CD4-positive, alpha-beta T cell (primary cell): ENCODE data around the gene FCMR. TPM values are rescaled to one million over a fixed set of nuclear protein-coding genes. Genes with fewer than 3 reads are reported as not detected.

Experiments
- ATAC-seq: fragments of 200-7000 bp; cut with Tn5 transposase; one replicate; pipeline ENCODE4 v1.10.0; 2022; ENCODE audit warnings: mild to moderate bottlenecking; ENCODE audit not compliant: poor library complexity
- CTCF ChIA-PET: fragments of 350-600 bp; sonication (Branson Sonifier 250); formaldehyde crosslinking; loops from one replicate; lab custom pipeline; 2021; ENCODE audit warnings: antibody characterized with exemption, inconsistent platforms; lab: Charles Lee
- POLR2A ChIA-PET: fragments of 350-600 bp; sonication (Branson Sonifier 250); formaldehyde crosslinking; loops from one replicate; lab custom pipeline; 2021; ENCODE audit warnings: antibody characterized with exemption, inconsistent platforms; lab: Charles Lee
- DNase-seq, 14 experiments: peaks; one replicate each; pipeline ENCODE4 v3.0.0-alpha.2; 2013 to 2020; ENCODE audit warnings: mixed read lengths in 2 of 14
- H3K27ac ChIP-seq, 2 donors: one replicate each; pipeline versions ENCODE4 v1.5.1 to v1.7.0; 2013; ENCODE audit warnings: low read length in 2 of 2, low read depth in 1 of 2, mild to moderate bottlenecking in 1 of 2
- H3K27me3 ChIP-seq, 2 experiments: 1 replicate in 1 of 2; 2 replicates in 1 of 2; pipeline versions ENCODE4 v1.6.1 to v1.7.0; 2013; ENCODE audit warnings: low read length in 2 of 2, control low read depth in 1 of 2, mild to moderate bottlenecking in 1 of 2, moderate library complexity in 1 of 2; ENCODE audit not compliant: insufficient read depth in 2 of 2, control insufficient read depth in 1 of 2
- H3K36me3 ChIP-seq: one replicate; pipeline ENCODE4 v1.6.1; 2013; ENCODE audit warnings: low read length, control low read depth; ENCODE audit not compliant: insufficient read depth
- H3K4me1 ChIP-seq: one replicate; pipeline ENCODE4 v1.6.1; 2013; ENCODE audit warnings: low read length, control low read depth; ENCODE audit not compliant: insufficient read depth
- H3K4me3 ChIP-seq: one replicate; pipeline ENCODE4 v1.5.1; 2013; ENCODE audit warnings: mild to moderate bottlenecking, low read length, moderate library complexity
- H3K9me3 ChIP-seq, 2 experiments: 1 replicate in 1 of 2; 2 replicates in 1 of 2; pipeline versions ENCODE4 v1.6.1 to v1.7.0; 2013; ENCODE audit warnings: low read length in 2 of 2, mild to moderate bottlenecking in 2 of 2, control low read depth in 1 of 2, moderate library complexity in 1 of 2; ENCODE audit not compliant: control insufficient read depth in 1 of 2, insufficient read depth in 1 of 2
- H3K27ac Mint-ChIP-seq: one replicate; pipeline ENCODE4 v1.8.0; 2020; ENCODE audit warnings: mixed read lengths
- H3K27me3 Mint-ChIP-seq: one replicate; pipeline ENCODE4 v1.8.0; 2021; ENCODE audit warnings: mixed read lengths
- H3K36me3 Mint-ChIP-seq: one replicate; pipeline ENCODE4 v1.8.0; 2021; ENCODE audit warnings: low read depth, mixed read lengths
- H3K4me1 Mint-ChIP-seq: one replicate; pipeline ENCODE4 v1.8.0; 2021; ENCODE audit warnings: low read depth, mixed read lengths
- H3K4me3 Mint-ChIP-seq: one replicate; pipeline ENCODE4 v1.8.0; 2020; ENCODE audit warnings: mild to moderate bottlenecking, mixed read lengths
- H3K9me3 Mint-ChIP-seq: one replicate; pipeline ENCODE4 v1.8.0; 2020; ENCODE audit warnings: mixed read lengths
- CTCF ChIP-seq: fragments of 200-600 bp; IDR thresholded peaks from one replicate; pipeline ENCODE4 v1.8.0; 2022; ENCODE audit warnings: antibody characterized with exemption, mild to moderate bottlenecking
- intact Hi-C, 2 experiments: fragments of 100-400 bp; cut with DNase I in 1 of 2; cut with micrococcal nuclease in 1 of 2; formaldehyde crosslinking; loops; one replicate each; pipeline versions ENCODE4 v1.15.1 to v1.9.0; 2023 to 2025; cut with DNase I, micrococcal nuclease
- total RNA-seq, 174 experiments: library from RNA in 2 of 174; stranded (reverse) in 2 of 174; gene quantifications; one replicate each; pipeline ENCODE4 v1.2.3 and lab custom pipeline; 2021 to 2026

The FCMR gene
- total RNA-seq, 2 experiments from 2014 or later, result 171 to 186 TPM

GRCh38 chr1:206951318-206952100, 29.8 kb upstream of the FCMR start:
- intact Hi-C loops, result no loop called here
- no peak overlapping the region for H3K27ac ChIP-seq
- ChIA-PET CTCF (no interaction called here), POLR2A (interaction anchor here (1.0 kb wide), 1 partner anchor 49 kb away, joined by 4 read pairs; no protein-coding TSS in a partner anchor)
- H3K9me3 ChIP-seq, result no peaks in the 10 kb centered on the region
- no peaks in the 10 kb centered on the region for H3K36me3 ChIP-seq
- no peak for TF ChIP-seq CTCF
- Mint-ChIP-seq H3K36me3 (no peaks in the 10 kb centered on the region), H3K27ac (no peak overlapping the region), H3K4me1 (no peaks in the 10 kb centered on the region), H3K27me3 (peaks cover 1% of the 10 kb centered on the region), H3K9me3 (no peaks in the 10 kb centered on the region), H3K4me3 (no peak overlapping the region)
- no peak overlapping the region for H3K4me3 ChIP-seq
- DNase-seq (no peak), ATAC-seq (no peak)
- peaks cover 0 to 3% of the 10 kb centered on the region in 2 experiments for H3K27me3 ChIP-seq
- no peaks in the 10 kb centered on the region for H3K4me1 ChIP-seq

- no peak for DNase-seq
- Mint-ChIP-seq H3K27ac (no peak overlapping the region), H3K9me3 (no peaks in the 10 kb centered on the region), H3K27me3 (peaks cover 5% of the 10 kb centered on the region), H3K4me3 (no peak overlapping the region), H3K36me3 (no peaks in the 10 kb centered on the region), H3K4me1 (no peaks in the 10 kb centered on the region)
- H3K27me3 ChIP-seq, result peaks cover 0 to 4% of the 10 kb centered on the region in 2 experiments
- H3K36me3 ChIP-seq, result no peaks in the 10 kb centered on the region
- no peak for TF ChIP-seq CTCF
- POLR2A ChIA-PET, result no interaction called here
- CTCF ChIA-PET, result no interaction called here
- no peak overlapping the region for H3K27ac ChIP-seq
- no peak for ATAC-seq
- no peak overlapping the region for H3K4me3 ChIP-seq
- no peaks in the 10 kb centered on the region for H3K4me1 ChIP-seq
- no peaks in the 10 kb centered on the region for H3K9me3 ChIP-seq
- intact Hi-C loops, result no loop called here
Measured at GRCh38 chr1:206949641-206950040, 27.9 kb upstream of the FCMR start.

- no peak overlapping the region for H3K4me3 ChIP-seq
- H3K9me3 Mint-ChIP-seq, result no peaks in the 10 kb centered on the region
- H3K27ac ChIP-seq, result no peak overlapping the region
- intact Hi-C loops, result no loop called here
- H3K27ac Mint-ChIP-seq, result no peak overlapping the region
- TF ChIP-seq CTCF, result no peak
- DNase-seq, result no peak
- H3K9me3 ChIP-seq, result no peaks in the 10 kb centered on the region
- H3K27me3 ChIP-seq, result peaks cover 0 to 6% of the 10 kb centered on the region in 2 experiments
- H3K27me3 Mint-ChIP-seq, result peaks cover 5% of the 10 kb centered on the region
- CTCF ChIA-PET, result no interaction called here
- no peaks in the 10 kb centered on the region for H3K36me3 ChIP-seq
- ATAC-seq, result no peak
- no peaks in the 10 kb centered on the region for H3K4me1 ChIP-seq
- no peaks in the 10 kb centered on the region for H3K4me1 Mint-ChIP-seq
- H3K36me3 Mint-ChIP-seq, result no peaks in the 10 kb centered on the region
- POLR2A ChIA-PET, result no interaction called here
- no peak overlapping the region for H3K4me3 Mint-ChIP-seq
Measured at GRCh38 chr1:206949208-206949607, 27.5 kb upstream of the FCMR start.
